GM13977 (cell line): Measurements from ENCODE around the gene SERTAD4.

Experiments used
- DNase-seq: peaks from one replicate; pipeline ENCODE4 v3.0.0; 2012; ENCODE audit warnings: low spot score
- CTCF ChIP-seq: IDR thresholded peaks from 2 replicates; pipeline ENCODE4 v1.5.1; 2012; ENCODE audit warnings: mild to moderate bottlenecking, control low read depth; ENCODE audit not compliant: insufficient read depth; ENCODE audit errors: extremely low read depth, missing control alignments
- in situ Hi-C: fragments of 300-500 bp; cut with MboI; formaldehyde crosslinking; loops from one replicate; pipeline ENCODE4 v1.12.0; 2022; ENCODE audit warnings: low sequenced_read_pairs, low pct_unique_long_range_greater_than_20kb, mixed read lengths, inconsistent platforms; ENCODE audit not compliant: unreplicated experiment

Gene SERTAD4

DNA sequence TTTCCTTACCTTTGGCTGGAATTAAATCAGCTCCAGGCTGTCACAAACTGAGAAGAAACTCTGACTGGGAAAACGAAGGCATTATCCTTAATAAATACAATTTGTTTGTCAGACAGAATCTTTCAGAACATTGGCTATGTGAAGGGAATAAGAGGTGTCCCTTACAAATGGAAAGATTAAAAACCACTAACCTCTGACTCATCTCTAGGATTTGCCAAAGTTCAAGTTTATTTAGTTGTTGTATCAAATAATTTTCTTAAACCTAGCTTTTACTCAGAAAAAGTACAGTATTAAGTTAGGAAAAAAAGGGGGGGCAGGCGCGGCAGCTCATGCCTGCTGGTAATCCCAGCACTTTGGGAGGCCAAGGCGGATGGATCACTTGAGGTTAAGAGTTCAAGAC, 15.7 kb downstream of the SERTAD4 start:
- in situ Hi-C loops = no loop called here
- DNase-seq = no peak
- TF ChIP-seq CTCF = no peak

DNA sequence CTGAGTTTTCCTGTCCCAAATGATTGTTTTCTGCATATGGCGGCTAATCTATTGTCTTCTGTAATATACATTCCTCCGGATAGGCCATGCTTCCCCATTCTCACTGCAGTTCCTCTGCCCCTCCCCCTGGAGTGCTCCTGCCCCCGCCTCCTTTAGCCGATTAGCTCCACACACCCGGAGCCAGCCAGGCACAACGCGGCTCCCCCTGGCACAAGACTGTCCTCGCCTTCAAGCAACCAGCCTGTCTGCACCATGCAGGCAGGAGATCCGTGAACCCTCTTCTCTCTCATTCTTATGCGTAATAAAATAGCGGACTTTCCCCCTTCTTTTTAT, 18.0 kb downstream of the SERTAD4 start:
- in situ Hi-C loops = no loop called here
- DNase-seq = no peak
- no peak for TF ChIP-seq CTCF

DNA sequence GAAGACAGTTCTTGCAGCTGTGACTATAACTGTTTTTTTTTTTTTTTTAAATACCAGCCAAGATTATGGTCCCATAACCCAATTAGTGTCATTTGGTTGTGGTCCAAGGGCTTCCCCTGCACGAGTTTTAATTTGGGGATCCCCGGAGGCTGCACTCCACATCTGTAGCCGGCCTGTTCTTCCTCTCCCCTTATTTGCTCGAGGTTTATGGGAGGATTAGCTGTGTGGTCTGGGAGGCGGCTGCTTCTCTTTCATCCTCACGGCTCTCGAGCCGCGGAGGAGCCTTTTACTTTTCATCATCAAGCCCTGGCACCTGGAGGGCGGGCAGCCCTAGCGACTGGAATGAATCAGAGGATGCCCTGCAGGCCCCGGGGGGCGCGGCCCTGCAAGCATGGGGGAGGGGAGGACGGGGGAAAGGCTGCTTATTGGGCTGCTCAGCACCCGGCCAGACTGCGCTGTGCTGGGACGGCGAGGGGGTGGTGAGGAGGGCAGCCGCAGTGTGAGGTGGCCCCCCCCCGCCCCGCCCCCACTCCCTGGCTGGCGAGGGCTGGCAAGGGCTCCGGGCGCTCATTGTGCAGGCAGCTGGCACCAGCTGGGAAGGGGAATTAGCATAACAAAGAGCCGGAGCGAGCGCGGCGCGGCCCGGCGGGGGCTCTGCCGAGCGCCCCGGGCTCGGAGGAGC, 18.5 kb downstream of the SERTAD4 start:
- no peak for TF ChIP-seq CTCF
- in situ Hi-C loops = no loop called here
- DNase-seq = peak; percentile 65

DNA sequence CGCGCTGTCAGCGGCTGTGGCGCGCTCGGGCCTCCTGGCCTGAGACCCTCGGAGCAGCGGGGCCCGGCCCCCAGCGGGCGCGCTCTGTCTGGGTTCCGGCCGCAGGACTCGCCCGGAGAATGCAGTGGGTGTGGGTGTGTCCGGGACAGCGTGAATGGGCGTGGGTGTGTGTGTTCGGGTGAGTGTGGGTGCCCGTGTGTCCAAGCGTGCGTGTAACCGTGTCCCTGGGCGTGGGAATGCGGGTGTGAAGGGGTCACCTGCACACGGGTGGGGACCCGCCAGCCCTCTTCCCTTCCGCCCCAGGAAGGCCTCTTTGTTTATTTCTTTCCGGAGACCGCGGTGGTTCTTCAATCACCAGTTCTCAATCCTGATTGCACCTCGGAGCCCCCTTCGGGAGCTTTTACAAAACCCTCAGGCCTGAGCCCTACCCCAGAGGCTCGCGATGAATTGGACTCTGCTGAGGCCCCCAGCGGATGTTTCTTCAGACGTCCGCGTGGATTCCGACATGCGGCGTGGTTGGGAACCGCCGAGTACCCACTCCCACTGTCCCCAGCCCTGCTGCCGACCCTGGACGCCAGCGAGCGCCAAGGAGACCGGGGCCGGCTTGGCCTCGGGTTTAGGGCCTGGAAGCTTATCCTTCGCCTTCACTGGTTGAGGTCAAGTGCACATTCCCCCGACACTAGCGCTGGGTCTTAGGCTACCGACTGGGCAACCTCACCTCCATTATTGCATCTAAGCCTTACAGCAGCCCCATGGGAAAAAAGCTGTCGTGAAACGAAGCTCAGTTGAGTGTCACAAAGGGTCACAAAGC, 19.3 kb downstream of the SERTAD4 start:
- in situ Hi-C loops = no loop called here
- DNase-seq = peak; percentile 36
- TF ChIP-seq CTCF = no peak

DNA sequence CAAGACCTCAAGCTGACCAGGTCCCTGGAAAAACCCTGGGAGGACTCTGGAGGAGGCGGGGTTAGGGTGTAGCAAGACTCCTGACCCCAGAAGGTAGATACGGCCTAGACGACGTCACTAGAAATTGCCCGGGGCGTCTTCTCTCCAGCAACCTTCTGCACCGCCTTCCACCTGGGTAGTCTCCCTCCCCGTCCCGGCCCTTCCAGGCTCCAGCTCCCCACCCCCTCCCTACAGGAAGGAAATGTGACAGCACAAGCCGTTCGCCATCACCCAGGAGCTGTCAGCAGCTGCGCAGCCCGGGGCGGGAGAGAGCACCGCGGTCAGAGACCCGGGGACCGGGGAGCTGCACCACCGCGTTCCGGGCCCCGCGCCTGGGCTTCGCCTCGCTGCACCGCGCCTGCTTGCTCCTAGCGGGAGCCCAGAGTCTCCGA, 20.0 kb downstream of the SERTAD4 start:
- in situ Hi-C loops = no loop called here
- no peak for DNase-seq
- no peak for TF ChIP-seq CTCF

- in situ Hi-C loops = no loop called here
- TF ChIP-seq CTCF = no peak
- no peak for DNase-seq
Measured at GRCh38 chr1:210254298-210254697, 21.7 kb downstream of the SERTAD4 start.
